ENCODE measurements around the gene PCNX2. TPM values are rescaled to one million over a fixed set of nuclear protein-coding genes. Genes with fewer than 3 reads are reported as not detected.

PCNX2 gene
- polyA plus RNA-seq, 3 donors = 0.29 to 7.9 (median 0.62) TPM

DNA sequence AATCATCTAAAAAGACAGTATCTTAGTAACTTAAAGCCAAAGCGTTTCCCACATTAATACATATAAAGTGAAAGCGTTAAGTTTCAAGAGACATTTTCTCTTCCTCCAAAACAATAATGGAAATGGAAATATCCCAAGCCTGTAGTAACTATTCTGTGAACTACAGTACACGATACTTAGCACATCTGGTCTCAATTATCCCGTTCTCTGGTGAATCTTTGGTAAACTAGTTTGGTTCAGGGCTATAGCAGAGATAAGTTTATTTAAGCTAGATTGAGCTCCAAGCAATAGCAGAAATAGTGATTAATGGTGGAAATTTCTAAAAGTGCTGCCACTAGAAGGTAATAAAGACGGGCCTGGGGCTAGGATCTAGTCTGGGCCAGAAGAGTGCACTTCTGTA lies 55.2 kb downstream of the PCNX2 start:
- intact Hi-C loops (cut with micrococcal nuclease) = loop anchor here (5.0 to 10.0 kb wide), 3 partner anchors 306 to 1368 kb away; partner anchors contain the start of gene SIPA1L2 (in 2 of the 2)

DNA sequence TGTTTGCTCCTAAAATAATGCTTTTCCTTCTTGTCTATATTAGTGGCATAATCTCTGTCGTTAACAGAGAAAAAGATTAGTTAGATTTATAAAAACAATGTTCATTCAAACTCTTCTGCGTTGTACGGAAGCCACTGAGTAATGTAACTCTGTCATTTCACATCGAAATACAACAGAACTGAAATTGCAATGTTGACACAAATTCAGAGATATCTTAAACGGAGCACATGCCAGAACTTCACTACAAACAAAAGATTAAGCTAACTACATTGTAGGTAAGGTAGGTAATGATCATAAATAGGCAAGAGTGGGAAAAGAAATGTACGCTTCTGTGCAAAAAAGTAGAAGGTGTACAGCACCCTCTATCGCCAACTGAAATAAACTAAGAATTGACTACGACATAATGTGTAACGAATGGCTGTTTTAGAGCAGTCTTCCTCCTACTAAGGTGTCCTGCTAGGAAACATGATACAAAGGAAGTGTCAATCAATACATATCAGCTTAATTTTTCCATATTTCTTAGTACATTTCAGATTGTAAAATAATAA lies 56.6 kb downstream of the PCNX2 start:
- Histone ChIP-seq H3K4me2 (replicated peaks; ENCODE audit: extremely low read depth, low read length, poor library complexity, severe bottlenecking) (no peak overlapping the region), H3K9ac (ENCODE audit: insufficient read depth, low read length, poor library complexity, severe bottlenecking) (no peak overlapping the region), H3K9me3 (replicated peaks in 1 of 2; ENCODE audit: control insufficient read depth in 1 of 2, insufficient read depth in 1 of 2, low read length in 2 of 2) (no peaks in the 10 kb centered on the region), H2AFZ (ENCODE audit: insufficient read depth, low read depth, low read length, poor library complexity, severe bottlenecking) (no peak overlapping the region), H3K79me2 (ENCODE audit: insufficient read depth, low read length) (no peaks in the 10 kb centered on the region), H3K4me3 (replicated peaks in 1 of 3; ENCODE audit: low read depth in 2 of 3, low read length in 3 of 3) (no peak overlapping the region), H3K4me1 (ENCODE audit: control insufficient read depth in 1 of 2, insufficient read depth in 2 of 2, low read length in 2 of 2) (peaks cover 23 to 25% of the 10 kb centered on the region in 2 donors), H3K27me3 (ENCODE audit: control insufficient read depth in 2 of 2, insufficient read depth in 2 of 2, low read length in 2 of 2) (no peaks in the 10 kb centered on the region), H3K27ac (ENCODE audit: low read depth in 1 of 2, low read length in 2 of 2) (no peak overlapping the region), H4K20me1 (ENCODE audit: insufficient read depth, low read length) (no peaks in the 10 kb centered on the region), H3K36me3 (replicated peaks in 1 of 2; ENCODE audit: control insufficient read depth in 1 of 2, insufficient read depth in 2 of 2, low read length in 2 of 2) (peaks cover 9 to 12% of the 10 kb centered on the region in 2 donors)
- DNase-seq = no peak
- H3K27ac Mint-ChIP-seq = no peak overlapping the region
- TF ChIP-seq, protein P1, sequence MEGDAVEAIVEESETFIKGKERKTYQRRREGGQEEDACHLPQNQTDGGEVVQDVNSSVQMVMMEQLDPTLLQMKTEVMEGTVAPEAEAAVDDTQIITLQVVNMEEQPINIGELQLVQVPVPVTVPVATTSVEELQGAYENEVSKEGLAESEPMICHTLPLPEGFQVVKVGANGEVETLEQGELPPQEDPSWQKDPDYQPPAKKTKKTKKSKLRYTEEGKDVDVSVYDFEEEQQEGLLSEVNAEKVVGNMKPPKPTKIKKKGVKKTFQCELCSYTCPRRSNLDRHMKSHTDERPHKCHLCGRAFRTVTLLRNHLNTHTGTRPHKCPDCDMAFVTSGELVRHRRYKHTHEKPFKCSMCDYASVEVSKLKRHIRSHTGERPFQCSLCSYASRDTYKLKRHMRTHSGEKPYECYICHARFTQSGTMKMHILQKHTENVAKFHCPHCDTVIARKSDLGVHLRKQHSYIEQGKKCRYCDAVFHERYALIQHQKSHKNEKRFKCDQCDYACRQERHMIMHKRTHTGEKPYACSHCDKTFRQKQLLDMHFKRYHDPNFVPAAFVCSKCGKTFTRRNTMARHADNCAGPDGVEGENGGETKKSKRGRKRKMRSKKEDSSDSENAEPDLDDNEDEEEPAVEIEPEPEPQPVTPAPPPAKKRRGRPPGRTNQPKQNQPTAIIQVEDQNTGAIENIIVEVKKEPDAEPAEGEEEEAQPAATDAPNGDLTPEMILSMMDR (IDR thresholded peaks at IDR 0.05) = no peak
- no peaks in the 10 kb centered on the region for H3K9me3 Mint-ChIP-seq
- intact Hi-C loops (cut with micrococcal nuclease) = no loop called here
- no CpG with 5 or more reads among the region's 9 CpGs for WGBS (ENCODE audit: insufficient coverage)
- no peaks in the 10 kb centered on the region for H3K27me3 Mint-ChIP-seq (ENCODE audit: low read depth in 3 of 3)
- H3K4me3 Mint-ChIP-seq = no peak overlapping the region
- H3K36me3 Mint-ChIP-seq = peaks cover 8 to 12% of the 10 kb centered on the region in 2 donors
- H3K4me1 Mint-ChIP-seq = peaks cover 25% of the 10 kb centered on the region

More for the DNA sequence above, 55.2 kb downstream of the PCNX2 start:
- Histone ChIP-seq H3K9ac (ENCODE audit: insufficient read depth, low read length, poor library complexity, severe bottlenecking) (no peak overlapping the region), H3K4me3 (replicated peaks in 1 of 3; ENCODE audit: low read depth in 2 of 3, low read length in 3 of 3) (no peak overlapping the region), H2AFZ (ENCODE audit: insufficient read depth, low read depth, low read length, poor library complexity, severe bottlenecking) (no peak overlapping the region), H3K4me2 (replicated peaks; ENCODE audit: extremely low read depth, low read length, poor library complexity, severe bottlenecking) (no peak overlapping the region), H3K27ac (ENCODE audit: low read depth in 1 of 2, low read length in 2 of 2) (no peak overlapping the region), H4K20me1 (ENCODE audit: insufficient read depth, low read length) (no peaks in the 10 kb centered on the region), H3K36me3 (replicated peaks in 1 of 2; ENCODE audit: control insufficient read depth in 1 of 2, insufficient read depth in 2 of 2, low read length in 2 of 2) (peaks cover 4 to 9% of the 10 kb centered on the region in 2 donors), H3K9me3 (replicated peaks in 1 of 2; ENCODE audit: control insufficient read depth in 1 of 2, insufficient read depth in 1 of 2, low read length in 2 of 2) (no peaks in the 10 kb centered on the region), H3K4me1 (ENCODE audit: control insufficient read depth in 1 of 2, insufficient read depth in 2 of 2, low read length in 2 of 2) (peaks cover 23 to 26% of the 10 kb centered on the region in 2 donors), H3K27me3 (ENCODE audit: control insufficient read depth in 2 of 2, insufficient read depth in 2 of 2, low read length in 2 of 2) (no peaks in the 10 kb centered on the region), H3K79me2 (ENCODE audit: insufficient read depth, low read length) (no peaks in the 10 kb centered on the region)
- H3K27ac Mint-ChIP-seq = no peak overlapping the region
- TF ChIP-seq, protein P1 (IDR thresholded peaks at IDR 0.05) = no peak
- H3K4me1 Mint-ChIP-seq = peaks cover 28% of the 10 kb centered on the region
- H3K4me3 Mint-ChIP-seq = no peak overlapping the region
- DNase-seq = no peak
- H3K36me3 Mint-ChIP-seq = peaks cover 7 to 15% of the 10 kb centered on the region in 2 donors
- no peaks in the 10 kb centered on the region for H3K9me3 Mint-ChIP-seq
- peaks cover 0 to 2% (median 0%) of the 10 kb centered on the region in 3 donors for H3K27me3 Mint-ChIP-seq (ENCODE audit: low read depth in 3 of 3)
- no CpG with 5 or more reads among the region's 5 CpGs for WGBS (ENCODE audit: insufficient coverage)

Measured in CD14-positive monocyte (primary cell).